ENCODE results near the gene ARFGAP2. TPM values are rescaled to one million over a fixed set of nuclear protein-coding genes. Genes with fewer than 3 reads are reported as not detected.

The ARFGAP2 gene
- polyA plus RNA-seq, 12 donors = 52.3 to 97.8 (median 72.5) TPM; not detected in 1

Other genes starting within 250 kb of the ARFGAP2 start
- 10 to 100 TPM in 11 of 12 donors, not detected in 1; 18.6 to 33.6 (median 21.6) TPM for gene CSTPP1, start 240.1 kb downstream of the ARFGAP2 start, polyA plus RNA-seq (ENCODE audit: insufficient read length in 12 of 12)
- gene PACSIN3, start 9.6 kb upstream of the ARFGAP2 start, polyA plus RNA-seq (ENCODE audit: insufficient read length in 12 of 12) = 100 to 1,000 TPM in 10 of 12 donors, 10 to 100 TPM in 1, not detected in 1; 82.5 to 284 (median 153) TPM
- 10 to 100 TPM in 10 of 12 donors, 1 to 10 TPM in 1, not detected in 1; 9.6 to 21.4 (median 13.7) TPM for gene DDB2, start 38.1 kb upstream of the ARFGAP2 start, polyA plus RNA-seq (ENCODE audit: insufficient read length in 12 of 12)
- 10 to 100 TPM in 11 of 12 donors, not detected in 1; 15.6 to 35.4 (median 23.4) TPM for gene ACP2, start 71.9 kb upstream of the ARFGAP2 start, polyA plus RNA-seq (ENCODE audit: insufficient read length in 12 of 12)
- 10 to 100 TPM in 11 of 12 donors, not detected in 1; 10.3 to 42.1 (median 16.1) TPM for gene NR1H3, start 81.1 kb upstream of the ARFGAP2 start, polyA plus RNA-seq (ENCODE audit: insufficient read length in 12 of 12)
- 10 to 100 TPM in 11 of 12 donors, not detected in 1; 22.9 to 45.0 (median 28.7) TPM for gene MADD, start 93.3 kb upstream of the ARFGAP2 start, polyA plus RNA-seq (ENCODE audit: insufficient read length in 12 of 12)
- gene MYBPC3, start 175.8 kb upstream of the ARFGAP2 start, polyA plus RNA-seq (ENCODE audit: insufficient read length in 12 of 12) = 1 to 10 TPM in 2 of 12 donors, under 1 TPM in 8, not detected in 2; 0.13 to 1.1 (median 0.60) TPM
- gene SPI1, start 201.7 kb upstream of the ARFGAP2 start, polyA plus RNA-seq (ENCODE audit: insufficient read length in 12 of 12) = 10 to 100 TPM in 2 of 12 donors, 1 to 10 TPM in 9, not detected in 1; 3.7 to 17.6 (median 4.6) TPM
- gene SLC39A13, start 231.7 kb upstream of the ARFGAP2 start, polyA plus RNA-seq (ENCODE audit: insufficient read length in 12 of 12) = 10 to 100 TPM in 11 of 12 donors, not detected in 1; 28.2 to 65.2 (median 31.6) TPM
- 100 to 1,000 TPM in 11 of 12 donors, not detected in 1; 114 to 200 (median 127) TPM for gene PSMC3, start 249.6 kb upstream of the ARFGAP2 start, polyA plus RNA-seq (ENCODE audit: insufficient read length in 12 of 12)